Measurements from ENCODE around the gene SLC4A1AP. TPM values are rescaled to one million over a fixed set of nuclear protein-coding genes. Genes with fewer than 3 reads are reported as not detected.

SLC4A1AP gene
- total RNA-seq, 1 donor from 2014 or later = 29.7 TPM

- no peak for DNase-seq
These were observed 78.9 kb downstream of the SLC4A1AP start for GRCh38 chr2:27742571-27742970.

Small RNA genes lying within 50 kb of the gene (small RNA-seq; reads per million reads assigned to genes)
- not detected for gene RF00340 (ENCODE audit: low replicate concordance)

Other genes starting within 250 kb of the SLC4A1AP start
- 93.0 TPM for gene NRBP1, start 235.3 kb upstream of the SLC4A1AP start, total RNA-seq
- 6.2 TPM for gene KRTCAP3, start 221.5 kb upstream of the SLC4A1AP start, total RNA-seq
- gene IFT172, start 174.1 kb upstream of the SLC4A1AP start, total RNA-seq = 23.1 TPM
- gene FNDC4, start 168.7 kb upstream of the SLC4A1AP start, total RNA-seq = 9.5 TPM
- not detected for gene GCKR, start 167.1 kb upstream of the SLC4A1AP start, total RNA-seq
- 62.3 TPM for gene ZNF512, start 80.8 kb upstream of the SLC4A1AP start, total RNA-seq
- gene CCDC121, start 34.9 kb upstream of the SLC4A1AP start, total RNA-seq = 5.7 TPM
- 24.3 TPM for gene GPN1, start 34.8 kb upstream of the SLC4A1AP start, total RNA-seq
- gene SUPT7L, start 275 bp upstream of the SLC4A1AP start, total RNA-seq = 22.4 TPM
- 168 TPM for gene MRPL33, start 107.8 kb downstream of the SLC4A1AP start, total RNA-seq
- gene RBKS, start 226.5 kb downstream of the SLC4A1AP start, total RNA-seq = 0.62 TPM
- gene BABAM2, start 226.8 kb downstream of the SLC4A1AP start, total RNA-seq = 16.1 TPM

Data from tongue (tissue), 3 donors.